Measurements from ENCODE around the gene USP7.

Gene USP7

GRCh38 chr16:8847623-8848022 is 116.1 kb downstream of the USP7 start:
- no peak for DNase-seq
- Histone ChIP-seq H3K4me1 (ENCODE audit: low read length) (no peaks in the 10 kb centered on the region), H3K4me2 (ENCODE audit: low read depth, low read length) (no peak overlapping the region), H3K9me2 (replicated peaks; ENCODE audit: insufficient read depth, low read length) (no peaks in the 10 kb centered on the region), H3K36me3 (replicated peaks; ENCODE audit: insufficient read depth, low read length) (no peaks in the 10 kb centered on the region; the same call in none of the 2 replicates), H3F3A (ENCODE audit: insufficient read depth, low read length) (0 out of 2 replicates have a peak, but pooled peaks cover 3% of the 10 kb centered on the region), H4K20me1 (ENCODE audit: insufficient read depth, low read length) (peaks cover 10% of the 10 kb centered on the region; the same call in 1 of the 2 replicates), H3K27me3 (replicated peaks; ENCODE audit: insufficient read depth, low read length) (no peaks in the 10 kb centered on the region), H3K4me3 (ENCODE audit: low read length) (no peak overlapping the region), H3K79me2 (ENCODE audit: low read length) (peaks cover 31% of the 10 kb centered on the region), H2AFZ (ENCODE audit: low read length) (no peak overlapping the region), H3K27ac (ENCODE audit: low read length) (no peak overlapping the region), H3K9me3 (replicated peaks; ENCODE audit: insufficient read depth, low read length) (no peaks in the 10 kb centered on the region), H3K9ac (ENCODE audit: low read length) (no peak overlapping the region)
- TF ChIP-seq EZH2phosphoT487 (IDR thresholded peaks at IDR 0.05; ENCODE audit: low read length): no peak
- TF ChIP-seq CTCF (IDR thresholded peaks at IDR 0.05; ENCODE audit: low read length): no peak
- no peak for TF ChIP-seq EZH2 (optimal IDR thresholded peaks at IDR 0.05; ENCODE audit: low read depth, low read length)

- Histone ChIP-seq H3K9ac (ENCODE audit: low read length) (no peak overlapping the region), H3K4me2 (ENCODE audit: low read depth, low read length) (no peak overlapping the region), H4K20me1 (ENCODE audit: insufficient read depth, low read length) (peaks cover 10% of the 10 kb centered on the region; the same call in 1 of the 2 replicates), H3K4me3 (ENCODE audit: low read length) (no peak overlapping the region), H3K27ac (ENCODE audit: low read length) (no peak overlapping the region), H3K36me3 (replicated peaks; ENCODE audit: insufficient read depth, low read length) (no peaks in the 10 kb centered on the region; the same call in none of the 2 replicates), H3K4me1 (ENCODE audit: low read length) (no peaks in the 10 kb centered on the region), H3K9me2 (replicated peaks; ENCODE audit: insufficient read depth, low read length) (no peaks in the 10 kb centered on the region), H3K79me2 (ENCODE audit: low read length) (peaks cover 31% of the 10 kb centered on the region), H3K27me3 (replicated peaks; ENCODE audit: insufficient read depth, low read length) (no peaks in the 10 kb centered on the region), H3F3A (ENCODE audit: insufficient read depth, low read length) (0 out of 2 replicates have a peak, but pooled peaks cover 3% of the 10 kb centered on the region), H3K9me3 (replicated peaks; ENCODE audit: insufficient read depth, low read length) (no peaks in the 10 kb centered on the region), H2AFZ (ENCODE audit: low read length) (no peak overlapping the region)
- DNase-seq: no peak
- TF ChIP-seq CTCF (IDR thresholded peaks at IDR 0.05; ENCODE audit: low read length): no peak
- no peak for TF ChIP-seq EZH2 (optimal IDR thresholded peaks at IDR 0.05; ENCODE audit: low read depth, low read length)
- TF ChIP-seq EZH2phosphoT487 (IDR thresholded peaks at IDR 0.05; ENCODE audit: low read length): no peak
These were observed 116.6 kb downstream of the USP7 start for GRCh38 chr16:8847145-8847544.

GRCh38 chr16:8846401-8846932 is 117.2 kb downstream of the USP7 start:
- H3K4me1 ChIP-seq (ENCODE audit: low read length): no peaks in the 10 kb centered on the region
- H3K9ac ChIP-seq (ENCODE audit: low read length): no peak overlapping the region
- no peak overlapping the region for H3K4me3 ChIP-seq (ENCODE audit: low read length)
- no peak overlapping the region for H3K27ac ChIP-seq (ENCODE audit: low read length)
- no peaks in the 10 kb centered on the region for H3K9me2 ChIP-seq (replicated peaks; ENCODE audit: insufficient read depth, low read length)
- H3K4me2 ChIP-seq (ENCODE audit: low read depth, low read length): no peak overlapping the region
- H3K36me3 ChIP-seq (replicated peaks; ENCODE audit: insufficient read depth, low read length): no peaks in the 10 kb centered on the region; the same call in none of the 2 replicates
- H3F3A ChIP-seq (ENCODE audit: insufficient read depth, low read length): 0 out of 2 replicates have a peak, but pooled peaks cover 3% of the 10 kb centered on the region
- H2AFZ ChIP-seq (ENCODE audit: low read length): no peak overlapping the region
- H3K9me3 ChIP-seq (replicated peaks; ENCODE audit: insufficient read depth, low read length): no peaks in the 10 kb centered on the region
- peaks cover 10% of the 10 kb centered on the region; the same call in 1 of the 2 replicates for H4K20me1 ChIP-seq (ENCODE audit: insufficient read depth, low read length)
- no peak for DNase-seq
- no peak for TF ChIP-seq EZH2phosphoT487 (IDR thresholded peaks at IDR 0.05; ENCODE audit: low read length)
- TF ChIP-seq CTCF (IDR thresholded peaks at IDR 0.05; ENCODE audit: low read length): no peak
- no peak for TF ChIP-seq EZH2 (optimal IDR thresholded peaks at IDR 0.05; ENCODE audit: low read depth, low read length)
- no peaks in the 10 kb centered on the region for H3K27me3 ChIP-seq (replicated peaks; ENCODE audit: insufficient read depth, low read length)
- peaks cover 31% of the 10 kb centered on the region for H3K79me2 ChIP-seq (ENCODE audit: low read length)
